Effector CD8-positive, alpha-beta T cell (primary cell): ENCODE data around the gene PTGES2.
"Not testable (repeated sequence)": the region's sequence is repeated elsewhere in the genome, so short reads cannot be mapped to it uniquely, and the experiment has no call there.

ENCODE experiments used
- DNase-seq: peaks from one replicate; lab custom pipeline; 2025; lab: John Stamatoyannopoulos, UW

PTGES2 gene

GRCh38 chr9:128118971-128119665 is 8.4 kb downstream of the PTGES2 start:
- no peak for DNase-seq

GRCh38 chr9:128118472-128118857 is 9.1 kb downstream of the PTGES2 start:
- no peak for DNase-seq

GRCh38 chr9:128117613-128118471 is 9.7 kb downstream of the PTGES2 start:
- peak; percentile 96 for DNase-seq

GRCh38 chr9:128116104-128117083 is 11.1 kb downstream of the PTGES2 start:
- DNase-seq: no peak

- DNase-seq: no peak
These were observed 12.1 kb downstream of the PTGES2 start for GRCh38 chr9:128115187-128116103.

GRCh38 chr9:128114326-128115186 is 13.0 kb downstream of the PTGES2 start:
- no peak for DNase-seq

- no peak for DNase-seq
These were observed 13.8 kb downstream of the PTGES2 start for GRCh38 chr9:128113526-128114325.

GRCh38 chr9:128111726-128112125 is 15.8 kb downstream of the PTGES2 start:
- not testable (repeated sequence) for DNase-seq

GRCh38 chr9:128109050-128109709 is 18.3 kb downstream of the PTGES2 start:
- DNase-seq: no peak

GRCh38 chr9:128108269-128109049 is 19.1 kb downstream of the PTGES2 start:
- DNase-seq: no peak

GRCh38 chr9:128107468-128108268 is 19.9 kb downstream of the PTGES2 start:
- no peak for DNase-seq

- DNase-seq: no peak
These were observed 20.5 kb downstream of the PTGES2 start for GRCh38 chr9:128106940-128107467.

GRCh38 chr9:128106181-128106939 is 21.2 kb downstream of the PTGES2 start:
- no peak for DNase-seq

GRCh38 chr9:128105538-128106175 is 21.9 kb downstream of the PTGES2 start:
- no peak for DNase-seq

- no peak for DNase-seq
These were observed 23.3 kb downstream of the PTGES2 start for GRCh38 chr9:128104171-128104618.
